ENCODE results near the gene DOCK1.

DOCK1 gene

DNA sequence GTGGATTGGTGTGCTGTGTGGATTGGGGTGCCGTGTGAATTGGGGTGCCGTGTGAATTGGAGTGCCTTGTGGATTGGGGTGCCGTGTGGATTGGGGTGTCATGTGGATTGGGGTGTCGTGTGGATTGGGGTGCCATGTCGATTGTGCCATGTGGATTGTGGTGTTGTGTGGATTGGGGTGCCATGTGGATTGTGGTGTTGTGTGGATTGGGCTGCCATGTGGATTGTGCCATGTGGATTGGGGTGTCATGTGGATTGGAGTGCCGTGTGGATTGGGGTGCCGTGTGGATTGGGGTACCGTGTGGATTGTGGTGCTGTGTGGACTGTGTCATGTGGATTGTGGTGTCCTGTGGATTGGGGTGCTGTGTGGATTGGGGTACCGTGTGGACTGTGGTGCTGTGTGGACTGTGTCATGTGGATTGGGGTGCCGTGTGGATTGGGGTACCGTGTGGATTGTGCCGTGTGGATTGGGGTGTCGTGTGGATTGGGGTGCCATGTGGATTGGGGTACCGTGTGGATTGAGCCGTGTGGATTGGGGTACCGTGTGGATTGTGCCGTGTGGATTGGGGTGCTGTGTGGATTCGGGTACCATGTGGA is 523.3 kb downstream of the DOCK1 start:
- no peak for DNase-seq (ENCODE audit: low read depth)

- no peak for DNase-seq (ENCODE audit: low read depth)
Measured at GRCh38 chr10:127429601-127430312, 524.5 kb downstream of the DOCK1 start.

DNA sequence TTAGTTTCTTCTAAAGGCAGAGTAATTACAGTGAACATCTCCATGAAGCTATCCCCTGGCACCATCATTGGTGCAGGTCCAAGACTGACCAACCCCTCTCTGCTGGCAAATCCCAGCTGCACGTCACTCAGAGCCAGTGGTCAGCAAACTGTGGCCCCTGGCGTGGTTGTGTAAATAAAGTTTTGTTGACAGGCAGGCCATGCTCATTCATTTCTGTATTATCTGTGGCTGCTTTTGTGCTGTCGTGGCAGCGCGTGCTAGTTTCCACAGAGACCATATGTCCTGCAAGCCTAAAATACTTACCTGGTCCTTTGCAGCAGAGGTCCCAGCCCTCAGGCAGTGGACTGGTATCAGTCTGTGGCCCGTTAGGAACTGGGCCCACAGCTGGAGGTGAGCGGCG is 526.3 kb downstream of the DOCK1 start:
- no peak for DNase-seq (ENCODE audit: low read depth)

- DNase-seq (ENCODE audit: low read depth): no peak
Measured at GRCh38 chr10:127434006-127434405, 528.8 kb downstream of the DOCK1 start.

- DNase-seq (ENCODE audit: low read depth): no peak
Measured at GRCh38 chr10:127435246-127435645, 530.0 kb downstream of the DOCK1 start.

GRCh38 chr10:127440371-127440770 is 535.1 kb downstream of the DOCK1 start:
- DNase-seq (ENCODE audit: low read depth): no peak

GRCh38 chr10:127441350-127442219 is 536.4 kb downstream of the DOCK1 start:
- no peak for DNase-seq (ENCODE audit: low read depth)

GRCh38 chr10:127442220-127442525 is 536.9 kb downstream of the DOCK1 start:
- DNase-seq (ENCODE audit: low read depth): no peak

GRCh38 chr10:127444155-127444554 is 538.9 kb downstream of the DOCK1 start:
- DNase-seq (ENCODE audit: low read depth): no peak

- no peak for DNase-seq (ENCODE audit: low read depth)
Measured at GRCh38 chr10:127447197-127447596, 542.0 kb downstream of the DOCK1 start.

GRCh38 chr10:127449490-127449889 is 544.3 kb downstream of the DOCK1 start:
- no peak for DNase-seq (ENCODE audit: low read depth)

DNA sequence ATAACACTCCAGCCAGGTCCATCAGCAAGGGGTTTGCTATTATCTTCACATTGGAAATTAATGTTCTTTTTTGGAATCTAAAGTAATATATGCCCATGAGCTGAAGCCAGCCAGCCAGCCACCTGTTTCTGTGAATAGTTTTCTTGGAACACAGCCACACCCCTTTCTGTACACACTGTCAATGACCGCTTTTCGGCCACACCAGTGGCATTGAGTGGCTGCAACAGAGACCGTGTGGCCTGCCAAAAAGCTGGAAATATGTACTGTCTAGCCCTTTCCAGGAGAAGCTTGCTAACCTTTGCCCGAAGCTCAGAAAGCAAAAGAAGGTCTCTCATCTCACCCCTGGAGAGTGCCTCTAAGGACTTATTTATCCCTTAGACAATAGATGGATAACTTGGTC is 545.4 kb downstream of the DOCK1 start:
- DNase-seq (ENCODE audit: low read depth): no peak

DNA sequence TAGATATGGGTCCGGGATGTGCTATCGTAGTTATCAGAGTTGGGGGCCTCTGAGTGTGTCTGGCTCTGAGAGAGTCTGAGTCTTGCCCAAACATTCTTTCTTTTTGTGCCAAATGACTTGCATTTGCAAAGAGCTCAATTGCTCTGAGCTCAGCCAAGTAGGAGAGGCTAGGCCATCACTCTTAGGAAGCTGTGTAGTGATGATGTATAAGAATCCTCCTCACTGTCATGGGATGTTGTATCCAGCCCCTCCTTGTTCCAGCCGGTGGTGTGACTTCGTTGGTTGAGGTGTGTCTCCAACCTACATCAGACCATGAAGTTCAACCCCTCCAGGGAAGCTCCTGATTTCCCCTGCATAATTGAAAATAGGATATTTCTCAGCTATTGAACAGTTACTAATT is 546.4 kb downstream of the DOCK1 start:
- DNase-seq (ENCODE audit: low read depth): no peak

- no peak for DNase-seq (ENCODE audit: low read depth)
Measured at GRCh38 chr10:127452568-127452967, 547.3 kb downstream of the DOCK1 start.

- DNase-seq (ENCODE audit: low read depth): no peak
Measured at GRCh38 chr10:127453706-127454105, 548.5 kb downstream of the DOCK1 start.

- no peak for DNase-seq (ENCODE audit: low read depth)
Measured at GRCh38 chr10:127456122-127456521, 550.9 kb downstream of the DOCK1 start.

- DNase-seq (ENCODE audit: low read depth): no peak
Measured at GRCh38 chr10:127458016-127458810, 553.0 kb downstream of the DOCK1 start.

GRCh38 chr10:127458829-127459228 is 553.6 kb downstream of the DOCK1 start:
- DNase-seq (ENCODE audit: low read depth): no peak

DNA sequence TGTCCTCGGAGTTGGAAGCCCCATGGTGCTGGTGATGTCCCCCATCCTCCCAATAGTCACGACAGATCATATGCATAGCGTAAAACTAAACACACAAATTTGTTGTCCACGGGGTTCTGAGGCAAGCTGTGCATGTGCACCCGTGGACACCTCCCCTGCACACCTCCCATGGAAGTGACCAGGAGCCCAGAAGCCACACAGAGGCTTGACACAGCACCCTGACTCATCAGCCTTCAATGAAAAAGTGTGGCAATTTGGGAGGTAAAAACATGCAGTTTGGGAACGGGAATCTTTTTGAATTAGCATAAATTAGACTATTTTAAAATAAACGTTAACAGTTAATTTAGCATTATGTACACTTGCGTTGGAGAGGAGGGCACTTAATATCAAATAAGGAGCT is 554.7 kb downstream of the DOCK1 start:
- DNase-seq (ENCODE audit: low read depth): no peak

DNA sequence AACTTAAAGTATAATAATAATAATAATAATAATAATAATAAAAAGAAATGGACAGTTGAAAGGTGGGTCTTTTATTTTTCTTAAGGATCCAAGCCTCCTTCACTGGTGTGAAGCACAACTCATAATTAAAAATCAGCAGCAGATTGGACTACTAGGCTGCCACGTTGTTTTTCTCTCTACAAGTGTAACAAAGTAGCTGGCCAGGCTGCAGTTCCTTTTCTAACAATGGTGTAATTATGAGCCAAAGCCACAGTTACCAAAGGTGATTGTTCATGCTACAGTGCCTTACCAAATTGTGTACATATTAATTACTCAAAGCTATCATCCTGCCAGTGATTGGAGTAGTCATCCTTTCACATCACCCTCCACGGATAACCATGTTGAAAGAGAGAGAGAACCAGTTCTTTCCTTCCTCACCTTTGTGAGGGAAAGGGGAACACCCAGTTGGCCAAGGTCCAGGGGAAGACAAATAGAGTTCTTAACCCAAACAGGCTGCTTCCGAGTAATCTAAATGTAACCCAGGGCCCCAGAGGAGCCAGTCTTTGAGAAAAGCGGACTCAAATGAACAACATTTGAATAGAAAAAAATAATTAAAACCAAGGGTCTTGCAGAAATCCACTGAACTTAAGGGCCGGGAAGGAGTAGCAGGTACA is 557.5 kb downstream of the DOCK1 start:
- no peak for DNase-seq (ENCODE audit: low read depth)

- DNase-seq (ENCODE audit: low read depth): no peak
Measured at GRCh38 chr10:127463548-127463947, 558.3 kb downstream of the DOCK1 start.

- DNase-seq (ENCODE audit: low read depth): no peak
Measured at GRCh38 chr10:127464561-127464960, 559.3 kb downstream of the DOCK1 start.

Measured in stimulated activated CD4-positive, alpha-beta T cell treated with anti-CD3 and anti-CD28 coated beads, Interleukin-2, amount 100 ng/mL, for 4 hours (primary cell).